Measurements from ENCODE around the gene HPCAL1.

DNA sequence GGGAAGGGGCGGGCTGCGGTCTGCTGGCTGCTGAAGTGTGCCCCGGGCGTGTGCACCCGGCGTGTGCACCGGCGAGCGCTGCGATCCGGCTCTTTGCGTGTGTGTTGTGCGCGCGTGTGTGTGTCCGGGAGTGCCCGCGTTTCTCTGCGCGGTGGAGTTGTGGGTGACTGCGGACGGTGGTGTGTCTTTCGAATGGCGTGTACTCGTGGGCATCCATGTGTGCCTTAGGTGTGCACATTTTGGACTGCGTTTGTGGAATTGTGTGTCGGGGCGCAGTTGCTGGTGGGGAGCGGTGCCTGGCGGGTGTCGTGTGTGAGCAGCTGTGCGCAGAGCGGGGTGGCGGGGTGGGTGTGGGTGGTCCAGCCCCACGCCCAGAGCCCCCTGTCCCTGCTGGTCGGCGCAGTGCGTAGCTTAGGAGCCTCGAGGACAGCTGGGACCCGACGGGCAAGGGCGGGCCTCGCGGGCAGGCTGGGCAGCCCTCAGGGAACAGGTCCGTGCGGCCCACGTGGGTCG is 533 bp downstream of the HPCAL1 start:
- TF ChIP-seq POLR2A (IDR thresholded peaks at IDR 0.05; ENCODE audit: low read depth, low read length), result no peak
- TF ChIP-seq, protein P1, sequence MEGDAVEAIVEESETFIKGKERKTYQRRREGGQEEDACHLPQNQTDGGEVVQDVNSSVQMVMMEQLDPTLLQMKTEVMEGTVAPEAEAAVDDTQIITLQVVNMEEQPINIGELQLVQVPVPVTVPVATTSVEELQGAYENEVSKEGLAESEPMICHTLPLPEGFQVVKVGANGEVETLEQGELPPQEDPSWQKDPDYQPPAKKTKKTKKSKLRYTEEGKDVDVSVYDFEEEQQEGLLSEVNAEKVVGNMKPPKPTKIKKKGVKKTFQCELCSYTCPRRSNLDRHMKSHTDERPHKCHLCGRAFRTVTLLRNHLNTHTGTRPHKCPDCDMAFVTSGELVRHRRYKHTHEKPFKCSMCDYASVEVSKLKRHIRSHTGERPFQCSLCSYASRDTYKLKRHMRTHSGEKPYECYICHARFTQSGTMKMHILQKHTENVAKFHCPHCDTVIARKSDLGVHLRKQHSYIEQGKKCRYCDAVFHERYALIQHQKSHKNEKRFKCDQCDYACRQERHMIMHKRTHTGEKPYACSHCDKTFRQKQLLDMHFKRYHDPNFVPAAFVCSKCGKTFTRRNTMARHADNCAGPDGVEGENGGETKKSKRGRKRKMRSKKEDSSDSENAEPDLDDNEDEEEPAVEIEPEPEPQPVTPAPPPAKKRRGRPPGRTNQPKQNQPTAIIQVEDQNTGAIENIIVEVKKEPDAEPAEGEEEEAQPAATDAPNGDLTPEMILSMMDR (conservative IDR thresholded peaks at IDR 0.05; ENCODE audit: low read depth, low read length), result no peak
